Islet of Langerhans (tissue), 1 donor: Measurements from ENCODE around the gene IP6K3.

Source experiments
- FAIRE-seq: peaks from one replicate; lab custom pipeline; 2011; peaks lifted over from hg19 to GRCh38; lab: Jason Lieb, UNC

The IP6K3 gene

GRCh38 chr6:33688451-33689147, 58.1 kb downstream of the IP6K3 start:
- FAIRE-seq = no peak

- no peak for FAIRE-seq
Measured at GRCh38 chr6:33688006-33688405, 58.7 kb downstream of the IP6K3 start.

GRCh38 chr6:33686981-33687975, 59.4 kb downstream of the IP6K3 start:
- FAIRE-seq = no peak

- FAIRE-seq = no peak
Measured at GRCh38 chr6:33686225-33686924, 60.3 kb downstream of the IP6K3 start.

- FAIRE-seq = no peak
Measured at GRCh38 chr6:33685411-33686224, 61.1 kb downstream of the IP6K3 start.

DNA sequence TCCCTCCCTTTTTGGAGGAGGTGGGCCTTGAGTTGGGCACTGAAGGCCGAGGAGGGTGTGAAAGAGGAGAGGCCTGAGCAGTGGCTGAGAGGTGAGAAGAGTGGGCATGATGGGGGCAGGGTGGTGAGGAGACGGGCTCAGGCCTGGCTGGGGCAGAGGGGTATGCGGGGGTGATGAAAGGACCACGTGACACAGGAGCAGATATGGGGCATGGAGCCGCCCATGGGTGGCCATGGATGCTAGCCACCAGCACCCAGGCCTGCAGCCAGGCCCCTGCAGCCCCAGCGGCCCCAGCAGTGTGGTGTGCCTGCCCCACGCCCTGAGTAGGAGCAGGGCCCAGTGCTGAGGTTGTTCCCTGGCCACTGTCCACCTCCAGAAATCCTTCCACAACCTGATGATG, 61.7 kb downstream of the IP6K3 start:
- FAIRE-seq = no peak

- FAIRE-seq = no peak
Measured at GRCh38 chr6:33684428-33684896, 62.2 kb downstream of the IP6K3 start.

DNA sequence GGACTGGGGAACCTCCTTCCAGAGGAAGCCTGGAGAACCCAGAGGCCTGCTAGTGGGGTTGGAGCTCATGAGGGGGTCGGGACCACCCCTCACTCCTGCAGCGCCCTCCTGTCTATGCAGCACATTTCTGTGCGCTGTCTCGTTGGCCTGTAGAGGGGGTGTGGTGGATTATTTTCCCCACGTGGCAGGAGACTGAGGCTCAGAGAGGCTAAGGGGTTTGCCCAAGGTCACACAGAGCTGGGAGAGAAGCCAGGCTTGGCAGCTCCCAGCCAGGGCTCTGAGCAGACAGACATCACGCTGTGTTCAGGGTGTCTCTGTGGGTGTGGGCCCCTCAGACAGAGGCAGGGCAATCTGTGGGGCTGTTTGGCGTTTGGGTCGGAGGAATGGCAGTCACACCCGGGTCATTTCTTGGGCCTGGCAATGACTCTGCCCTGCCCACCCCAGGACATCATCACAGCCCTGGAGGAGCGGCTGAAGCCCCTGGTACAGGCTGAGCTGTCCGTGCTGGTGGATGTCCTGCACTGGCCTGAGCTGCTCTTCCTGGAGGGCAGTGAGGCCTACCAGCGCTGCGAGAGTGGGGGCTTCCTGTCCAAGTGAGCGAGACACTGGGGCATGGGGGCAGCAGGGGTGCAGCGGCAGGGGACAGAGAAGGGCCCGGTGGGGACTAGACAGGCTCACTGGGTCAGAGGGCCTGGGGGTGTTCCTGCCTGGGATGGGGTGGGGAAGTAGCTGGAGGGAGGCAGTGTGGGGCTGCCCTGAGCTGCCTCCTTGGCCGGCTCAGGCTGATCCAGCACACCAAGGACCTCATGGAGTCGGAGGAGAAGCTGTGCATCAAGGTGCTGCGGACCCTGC, 62.9 kb downstream of the IP6K3 start:
- FAIRE-seq = no peak

GRCh38 chr6:33683051-33683571, 63.6 kb downstream of the IP6K3 start:
- no peak for FAIRE-seq

DNA sequence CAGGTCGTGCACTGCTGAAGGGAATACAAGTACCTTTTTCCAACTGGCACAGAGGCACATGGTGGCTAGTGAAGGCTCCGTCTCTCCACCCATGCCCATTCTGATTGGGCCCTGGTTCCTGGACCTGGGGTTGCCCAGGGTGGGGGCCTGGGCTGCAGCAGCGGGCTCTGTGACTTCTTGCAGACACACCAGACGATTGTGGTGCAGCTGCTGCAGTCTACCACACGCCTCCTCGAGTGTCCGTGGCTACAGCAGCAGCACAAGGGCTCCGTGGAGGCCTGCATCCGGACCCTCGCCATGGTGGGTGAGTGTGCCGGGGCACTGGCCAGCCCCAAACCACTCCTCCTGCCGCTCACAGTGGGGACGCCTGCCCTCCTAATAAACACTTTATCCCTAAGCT, 64.4 kb downstream of the IP6K3 start:
- no peak for FAIRE-seq

DNA sequence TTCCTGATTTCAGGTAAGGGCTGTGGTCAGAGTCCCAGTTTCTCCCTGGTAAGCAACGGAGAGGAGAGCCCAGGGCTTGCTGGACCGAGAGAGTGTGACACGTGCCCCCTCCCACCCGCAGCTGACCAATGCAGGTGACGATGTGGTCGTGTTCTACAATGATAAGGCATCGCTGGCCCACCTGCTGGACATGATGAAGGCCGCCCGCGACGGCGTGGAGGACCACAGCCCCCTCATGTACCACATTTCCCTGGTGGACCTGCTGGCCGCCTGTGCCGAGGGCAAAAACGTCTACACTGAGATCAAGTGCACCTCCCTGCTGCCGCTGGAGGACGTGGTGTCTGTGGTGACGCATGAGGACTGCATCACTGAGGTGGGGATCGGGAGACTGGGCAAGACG, 66.9 kb downstream of the IP6K3 start:
- FAIRE-seq = no peak

DNA sequence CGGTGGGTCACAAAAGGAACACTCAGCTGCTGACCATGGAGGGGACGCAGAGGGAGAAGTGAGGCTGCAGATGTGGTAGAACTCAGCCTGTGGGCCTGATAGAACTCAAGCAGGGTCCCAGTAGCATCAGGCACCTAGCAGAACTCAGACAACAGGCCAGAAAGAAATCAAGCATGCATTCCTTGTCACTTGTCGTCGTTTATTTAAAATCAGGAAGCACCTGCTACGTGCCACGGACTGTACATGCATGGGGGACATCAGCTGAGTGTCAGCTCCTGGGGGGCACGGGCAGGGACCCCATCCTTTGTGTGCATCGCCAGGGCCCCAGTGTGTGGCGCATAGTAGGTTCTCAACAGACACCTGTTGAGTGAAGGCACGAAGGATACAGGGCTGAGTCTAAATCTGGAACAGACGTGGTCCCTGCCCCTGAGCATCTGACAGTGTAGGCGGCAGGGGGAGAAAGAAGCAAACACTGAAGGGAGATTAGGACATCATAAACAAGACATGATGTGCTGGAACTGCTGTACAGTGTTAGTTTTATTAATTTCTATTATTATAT, 67.7 kb downstream of the IP6K3 start:
- FAIRE-seq = no peak

- no peak for FAIRE-seq
Measured at GRCh38 chr6:33678233-33678931, 68.3 kb downstream of the IP6K3 start.

- FAIRE-seq = no peak
Measured at GRCh38 chr6:33677689-33678088, 69.0 kb downstream of the IP6K3 start.

DNA sequence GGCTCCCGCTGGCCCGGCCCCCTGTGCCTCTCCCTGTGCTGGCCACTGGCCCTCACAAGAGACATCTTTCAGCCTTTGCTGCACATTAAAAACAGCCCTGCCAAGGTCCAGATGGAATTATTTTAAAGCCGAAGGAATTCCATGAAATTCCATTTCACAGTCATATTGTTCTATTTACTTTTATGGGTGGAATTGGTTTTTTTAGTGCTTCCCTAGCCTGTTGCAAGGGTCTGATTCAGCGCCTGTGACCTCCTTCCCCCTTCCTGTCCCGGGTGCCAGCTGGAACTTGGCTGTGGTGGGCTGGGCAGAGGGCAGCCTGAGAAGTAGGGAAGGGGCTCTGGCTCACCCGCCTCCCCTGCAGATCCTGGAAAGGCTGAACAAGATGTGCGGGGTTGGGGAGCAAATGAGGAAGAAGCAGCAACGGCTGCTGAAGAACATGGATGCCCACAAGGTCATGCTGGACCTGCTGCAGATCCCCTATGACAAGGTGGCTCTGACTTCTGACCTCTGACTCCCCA, 69.5 kb downstream of the IP6K3 start:
- no peak for FAIRE-seq

DNA sequence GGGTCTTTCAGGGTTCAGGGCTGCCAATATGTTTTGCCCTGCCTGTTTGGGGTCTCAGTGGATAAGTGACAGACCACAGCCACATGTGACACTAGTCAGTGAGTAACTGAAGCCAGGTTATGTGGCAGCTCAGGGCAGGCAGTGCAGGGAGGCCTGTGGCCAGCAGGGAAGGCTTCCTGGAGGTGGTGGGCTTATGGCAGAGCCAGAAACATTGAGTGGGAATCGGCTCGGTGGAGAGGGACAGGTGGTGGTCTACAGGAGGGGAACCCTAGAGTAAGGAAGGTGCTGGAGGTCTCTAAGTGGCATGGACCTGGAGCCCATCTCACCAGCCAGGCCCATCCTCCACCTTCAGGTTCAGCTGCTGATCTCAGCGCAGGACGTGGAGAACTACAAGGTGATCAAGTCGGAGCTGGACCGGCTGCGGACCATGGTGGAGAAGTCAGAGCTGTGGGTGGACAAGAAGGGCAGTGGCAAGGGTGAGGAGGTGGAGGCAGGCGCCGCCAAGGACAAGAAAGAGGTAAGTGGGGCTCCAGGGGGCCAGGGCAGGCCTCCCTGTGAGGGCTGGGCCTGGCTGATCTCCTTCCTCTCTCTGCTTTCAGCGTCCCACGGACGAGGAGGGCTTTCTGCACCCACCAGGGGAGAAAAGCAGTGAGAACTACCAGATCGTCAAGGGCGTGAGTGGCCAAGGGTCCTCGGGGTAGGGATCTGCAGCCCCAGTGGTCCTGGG, 70.1 kb downstream of the IP6K3 start:
- FAIRE-seq = no peak

GRCh38 chr6:33675968-33676367, 70.7 kb downstream of the IP6K3 start:
- no peak for FAIRE-seq

- FAIRE-seq = no peak
Measured at GRCh38 chr6:33673851-33674250, 72.9 kb downstream of the IP6K3 start.

GRCh38 chr6:33672808-33673207, 73.9 kb downstream of the IP6K3 start:
- no peak for FAIRE-seq
